Erythroblast (primary cell): ENCODE measurements around the gene CRACDL.

Source experiments
- GATA1 ChIP-seq: IDR thresholded peaks from 2 replicates; pipeline ENCODE4 v1.6.1; 2011; ENCODE audit warnings: low read depth, mild to moderate bottlenecking, control low read depth, low read length, moderate library complexity
- POLR2A ChIP-seq: IDR thresholded peaks from 2 replicates; pipeline ENCODE4 v1.6.1; 2011; ENCODE audit warnings: mild to moderate bottlenecking, low read length

GRCh38 chr2:98815795-98816194 lies 120.2 kb downstream of the CRACDL start:
- no peak for TF ChIP-seq POLR2A
- no peak for TF ChIP-seq GATA1
